H1 (cell line): ENCODE results near the gene ZNF273.

Experiments
- CEBPB ChIP-seq: IDR thresholded peaks from 2 replicates; pipeline ENCODE4 v1.6.1; 2012; ENCODE audit warnings: low read depth, low read length
- EP300 ChIP-seq, 2 experiments: IDR thresholded peaks; 1 replicate in 1 of 2; 2 replicates in 1 of 2; pipeline ENCODE4 v1.6.1; 2011 to 2012; ENCODE audit warnings: low read depth in 2 of 2, low read length in 2 of 2, mild to moderate bottlenecking in 2 of 2, borderline replicate concordance in 1 of 2, inconsistent platforms in 1 of 2, moderate library complexity in 1 of 2
- GTF2F1 ChIP-seq: IDR thresholded peaks from 2 replicates; pipeline ENCODE4 v1.6.1; 2012; ENCODE audit warnings: low read depth, low read length, improper control_type of control experiment, borderline replicate concordance
- POLR2A ChIP-seq, 2 experiments: IDR thresholded peaks; 1 replicate in 1 of 2; 2 replicates in 1 of 2; pipeline ENCODE4 v1.6.1; 2011; ENCODE audit warnings: low read depth in 2 of 2, low read length in 2 of 2, mild to moderate bottlenecking in 2 of 2; ENCODE audit errors: control extremely low read depth in 1 of 2
- POLR2AphosphoS5 ChIP-seq: IDR thresholded peaks from 2 replicates; pipeline ENCODE4 v1.6.1; 2011; ENCODE audit warnings: low read depth, low read length
- RFX5 ChIP-seq: IDR thresholded peaks from 2 replicates; pipeline ENCODE4 v1.6.1; 2011; ENCODE audit warnings: low read depth, low read length, improper control_type of control experiment, borderline replicate concordance
- SUZ12 ChIP-seq: fragments of 200-600 bp; sonication (generic); IDR thresholded peaks from 2 replicates; pipeline ENCODE4 v1.6.1; 2012; ENCODE audit warnings: mild to moderate bottlenecking, inconsistent platforms, low read length, moderate library complexity, mixed read lengths
- TAF1 ChIP-seq: IDR thresholded peaks from 2 replicates; pipeline ENCODE4 v1.6.1; 2011; ENCODE audit warnings: mild to moderate bottlenecking, low read depth, low read length
- TF ChIP-seq, protein P1 (sequence below), 3 experiments: IDR thresholded peaks; 1 replicate in 2 of 3; 2 replicates in 1 of 3; pipeline versions ENCODE4 v1.5.1 to v1.6.1; 2011; ENCODE audit warnings: low read length in 3 of 3, mild to moderate bottlenecking in 3 of 3, inconsistent platforms in 2 of 3, low read depth in 1 of 3, moderate library complexity in 1 of 3; ENCODE audit not compliant: insufficient read depth in 1 of 3; ENCODE audit errors: control extremely low read depth in 1 of 3
- TF ChIP-seq, protein P2 (sequence below): IDR thresholded peaks from 2 replicates; pipeline ENCODE4 v1.6.1; 2011; ENCODE audit warnings: low read length, improper control_type of control experiment

GRCh38 chr7:64904008-64904407 is 935 bp downstream of the ZNF273 start:
- TF ChIP-seq, protein P1, sequence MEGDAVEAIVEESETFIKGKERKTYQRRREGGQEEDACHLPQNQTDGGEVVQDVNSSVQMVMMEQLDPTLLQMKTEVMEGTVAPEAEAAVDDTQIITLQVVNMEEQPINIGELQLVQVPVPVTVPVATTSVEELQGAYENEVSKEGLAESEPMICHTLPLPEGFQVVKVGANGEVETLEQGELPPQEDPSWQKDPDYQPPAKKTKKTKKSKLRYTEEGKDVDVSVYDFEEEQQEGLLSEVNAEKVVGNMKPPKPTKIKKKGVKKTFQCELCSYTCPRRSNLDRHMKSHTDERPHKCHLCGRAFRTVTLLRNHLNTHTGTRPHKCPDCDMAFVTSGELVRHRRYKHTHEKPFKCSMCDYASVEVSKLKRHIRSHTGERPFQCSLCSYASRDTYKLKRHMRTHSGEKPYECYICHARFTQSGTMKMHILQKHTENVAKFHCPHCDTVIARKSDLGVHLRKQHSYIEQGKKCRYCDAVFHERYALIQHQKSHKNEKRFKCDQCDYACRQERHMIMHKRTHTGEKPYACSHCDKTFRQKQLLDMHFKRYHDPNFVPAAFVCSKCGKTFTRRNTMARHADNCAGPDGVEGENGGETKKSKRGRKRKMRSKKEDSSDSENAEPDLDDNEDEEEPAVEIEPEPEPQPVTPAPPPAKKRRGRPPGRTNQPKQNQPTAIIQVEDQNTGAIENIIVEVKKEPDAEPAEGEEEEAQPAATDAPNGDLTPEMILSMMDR (IDR thresholded peaks at IDR 0.05; ENCODE audit: control extremely low read depth in 1 of 3, insufficient read depth in 1 of 3, low read depth in 1 of 3, low read length in 3 of 3) = no peak
- TF ChIP-seq POLR2A (IDR thresholded peaks at IDR 0.05; ENCODE audit: control extremely low read depth in 1 of 2, low read depth in 2 of 2, low read length in 2 of 2) (no peak), POLR2AphosphoS5 (no peak), CEBPB (no peak), GTF2F1 (no peak), SUZ12 (no peak), TAF1 (no peak), RFX5 (no peak), EP300 (IDR thresholded peaks at IDR 0.05; ENCODE audit: borderline replicate concordance in 1 of 2, low read depth in 2 of 2, low read length in 2 of 2) (no peak)
- TF ChIP-seq, protein P2, sequence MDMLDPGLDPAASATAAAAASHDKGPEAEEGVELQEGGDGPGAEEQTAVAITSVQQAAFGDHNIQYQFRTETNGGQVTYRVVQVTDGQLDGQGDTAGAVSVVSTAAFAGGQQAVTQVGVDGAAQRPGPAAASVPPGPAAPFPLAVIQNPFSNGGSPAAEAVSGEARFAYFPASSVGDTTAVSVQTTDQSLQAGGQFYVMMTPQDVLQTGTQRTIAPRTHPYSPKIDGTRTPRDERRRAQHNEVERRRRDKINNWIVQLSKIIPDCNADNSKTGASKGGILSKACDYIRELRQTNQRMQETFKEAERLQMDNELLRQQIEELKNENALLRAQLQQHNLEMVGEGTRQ = no peak
